Astrocyte of the spinal cord (primary cell): ENCODE results near the gene KIF5A.
A peak's percentile ranks its signal among the peaks of the same experiment; 100 is the strongest.
"Not testable (repeated sequence)": the region's sequence is repeated elsewhere in the genome, so short reads cannot be mapped to it uniquely, and the experiment has no call there.

Experiments
- DNase-seq: peaks from one replicate; pipeline ENCODE4 v3.0.0; 2011; ENCODE audit warnings: low read depth, low spot score
- H3K4me3 ChIP-seq: 2 replicates; pipeline ENCODE4 v1.5.1; 2011; ENCODE audit warnings: low read depth, mild to moderate bottlenecking, low read length, moderate library complexity
- in situ Hi-C: cut with HindIII; loops from 2 replicates; pipeline ENCODE4 v1.10.0; 2017; ENCODE audit warnings: low sequenced_read_pairs
- TF ChIP-seq, protein P1 (sequence below): IDR thresholded peaks from 2 replicates; pipeline ENCODE4 v1.5.1; 2012; ENCODE audit warnings: low read depth, mild to moderate bottlenecking, low read length, inconsistent platforms

Gene KIF5A

DNA sequence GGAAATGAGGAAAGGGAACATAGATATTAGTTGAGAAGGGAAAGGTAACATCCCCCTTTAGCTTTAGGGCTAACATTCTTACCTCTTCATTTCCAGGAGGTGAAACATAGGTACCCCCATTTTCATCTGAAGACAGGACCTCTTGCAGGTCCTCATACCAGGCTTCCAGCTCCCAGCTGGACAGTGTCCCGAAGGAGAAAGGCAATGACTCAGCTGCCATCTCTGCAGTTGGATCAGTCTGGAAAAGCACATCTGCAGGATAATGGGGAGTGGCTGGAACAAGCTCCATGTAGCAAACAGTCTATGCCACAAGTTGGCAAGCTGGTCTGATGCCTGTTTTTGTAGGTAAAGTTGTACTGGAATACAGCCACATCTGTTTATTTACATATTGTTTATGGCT is 32.7 kb upstream of the KIF5A start:
- TF ChIP-seq, protein P1, sequence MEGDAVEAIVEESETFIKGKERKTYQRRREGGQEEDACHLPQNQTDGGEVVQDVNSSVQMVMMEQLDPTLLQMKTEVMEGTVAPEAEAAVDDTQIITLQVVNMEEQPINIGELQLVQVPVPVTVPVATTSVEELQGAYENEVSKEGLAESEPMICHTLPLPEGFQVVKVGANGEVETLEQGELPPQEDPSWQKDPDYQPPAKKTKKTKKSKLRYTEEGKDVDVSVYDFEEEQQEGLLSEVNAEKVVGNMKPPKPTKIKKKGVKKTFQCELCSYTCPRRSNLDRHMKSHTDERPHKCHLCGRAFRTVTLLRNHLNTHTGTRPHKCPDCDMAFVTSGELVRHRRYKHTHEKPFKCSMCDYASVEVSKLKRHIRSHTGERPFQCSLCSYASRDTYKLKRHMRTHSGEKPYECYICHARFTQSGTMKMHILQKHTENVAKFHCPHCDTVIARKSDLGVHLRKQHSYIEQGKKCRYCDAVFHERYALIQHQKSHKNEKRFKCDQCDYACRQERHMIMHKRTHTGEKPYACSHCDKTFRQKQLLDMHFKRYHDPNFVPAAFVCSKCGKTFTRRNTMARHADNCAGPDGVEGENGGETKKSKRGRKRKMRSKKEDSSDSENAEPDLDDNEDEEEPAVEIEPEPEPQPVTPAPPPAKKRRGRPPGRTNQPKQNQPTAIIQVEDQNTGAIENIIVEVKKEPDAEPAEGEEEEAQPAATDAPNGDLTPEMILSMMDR, result no peak
- no peak overlapping the region for H3K4me3 ChIP-seq
- in situ Hi-C loops, result no loop called here
- DNase-seq, result peak; percentile 38

DNA sequence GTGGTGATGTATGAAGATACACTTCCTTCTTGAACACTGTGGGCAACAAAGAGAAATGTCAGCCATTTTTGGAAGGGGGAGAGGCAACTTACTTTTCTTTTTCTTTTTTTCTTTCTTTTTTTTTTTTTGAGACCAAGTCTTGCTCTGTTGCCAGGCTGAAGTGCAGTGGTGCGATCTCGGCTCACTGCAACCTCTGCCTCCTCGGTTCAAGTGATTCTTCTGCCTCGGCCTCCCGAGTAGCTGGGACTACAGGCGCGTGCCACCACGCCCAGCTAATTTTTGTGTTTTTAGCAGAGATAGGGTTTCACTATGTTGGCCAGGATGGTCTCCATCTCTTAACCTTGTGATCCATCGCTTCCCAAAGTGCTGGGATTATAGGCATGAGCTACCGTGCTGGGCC is 32.1 kb upstream of the KIF5A start:
- DNase-seq, in situ Hi-C loops: not testable (repeated sequence)
- H3K4me3 ChIP-seq, result peak overlapping the region; percentile 80

DNA sequence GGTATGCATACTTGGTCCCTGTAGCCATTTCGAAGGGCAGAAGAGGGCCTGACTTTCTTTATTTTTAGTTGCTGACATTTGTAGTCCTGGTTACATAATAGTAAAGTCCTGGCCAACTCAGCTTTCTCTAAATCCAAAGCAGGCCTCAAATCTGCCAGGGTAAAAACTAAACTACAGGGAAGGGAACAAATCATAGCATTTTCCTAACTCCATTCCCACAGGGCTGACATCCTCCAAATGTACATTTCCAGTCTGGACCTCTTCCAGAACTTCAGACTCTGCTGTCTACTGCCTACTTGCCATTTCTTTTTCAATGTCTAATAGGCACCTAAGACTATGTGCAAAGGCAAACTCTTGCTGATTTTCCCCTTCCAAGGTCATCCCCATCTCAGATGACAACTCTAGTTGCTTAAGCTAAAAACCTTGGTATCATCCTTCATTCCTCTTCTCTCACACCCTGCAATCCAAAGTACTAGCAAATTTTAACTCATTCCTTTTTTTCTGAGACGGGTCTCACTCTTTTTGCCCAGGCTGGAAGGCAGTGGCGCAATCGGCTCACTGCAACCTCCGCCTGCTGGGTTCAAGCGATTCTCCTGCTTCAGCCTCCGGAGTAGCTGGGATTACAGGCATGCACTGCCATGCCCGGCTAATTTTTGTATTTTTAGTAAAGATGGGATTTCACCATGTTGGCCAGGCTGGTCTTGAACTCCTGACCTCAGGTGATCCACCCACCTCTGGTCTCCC is 31.5 kb upstream of the KIF5A start:
- in situ Hi-C loops, result no loop called here
- H3K4me3 ChIP-seq, result peak overlapping the region; percentile 80
- no peak for DNase-seq
- TF ChIP-seq, protein P1, result no peak

- in situ Hi-C loops, result no loop called here
- peak; percentile 25 for DNase-seq
- peak overlapping the region; percentile 80 for H3K4me3 ChIP-seq
- TF ChIP-seq, protein P1, result no peak
These were observed 30.7 kb upstream of the KIF5A start for GRCh38 chr12:57518920-57519795.

DNA sequence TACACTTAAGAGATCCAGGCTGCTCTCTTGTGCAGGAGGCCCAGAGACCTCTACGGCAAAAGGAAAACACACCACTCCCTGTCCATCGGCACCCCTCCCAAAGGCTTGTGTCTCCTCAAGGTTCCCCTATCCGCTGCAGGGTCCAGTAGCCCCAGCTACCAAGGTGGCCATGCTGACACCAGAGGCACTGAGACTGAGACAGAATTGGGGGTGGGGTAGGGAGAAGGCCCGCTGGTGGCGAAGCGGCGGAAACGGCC is 30.1 kb upstream of the KIF5A start:
- TF ChIP-seq, protein P1, result no peak
- no peak for DNase-seq
- in situ Hi-C loops, result no loop called here
- peak overlapping the region; percentile 80 for H3K4me3 ChIP-seq

DNA sequence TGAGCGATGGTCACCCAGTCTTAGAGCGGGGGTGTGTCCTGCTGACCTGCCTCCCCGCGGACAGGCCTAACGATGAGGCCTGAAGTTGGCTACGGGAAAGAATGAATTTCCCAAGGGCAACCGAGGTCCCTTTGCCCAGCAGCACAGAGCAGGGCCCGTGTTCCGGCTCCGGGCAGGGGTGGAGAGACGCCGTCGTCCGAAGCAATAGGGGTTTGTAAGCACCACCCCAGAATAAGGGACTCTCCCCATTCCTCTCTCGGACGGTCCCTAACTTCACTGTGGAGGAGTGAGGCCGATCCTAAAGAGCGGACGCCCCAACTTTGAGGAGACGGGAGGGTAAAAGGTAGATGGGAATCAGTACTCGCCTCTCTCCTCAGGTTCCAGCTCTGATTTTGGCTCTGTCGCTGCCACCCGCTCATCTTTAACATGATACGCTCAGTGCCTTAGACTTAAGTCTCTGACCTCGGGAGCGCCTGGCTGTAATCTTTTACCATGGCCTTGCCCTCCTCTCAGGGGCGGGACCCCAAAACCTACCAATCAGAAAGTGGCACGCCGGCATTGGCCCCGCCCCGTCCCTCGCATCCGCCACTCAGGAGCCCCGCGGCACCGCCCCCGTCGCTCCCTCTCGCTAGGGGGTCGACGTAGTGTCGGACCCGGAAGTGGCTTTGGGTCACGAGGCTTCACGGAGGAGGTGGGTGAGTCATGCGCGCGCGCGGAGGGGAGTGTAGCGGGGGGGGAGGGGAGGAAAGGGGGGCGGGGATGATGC is 29.6 kb upstream of the KIF5A start, which contains the start of gene DDIT3:
Gene DDIT3, minus strand, starts transcription at position 462 of the 766 bp plus-strand sequence. CDS start 3,108 bp downstream, outside the sequence.
- in situ Hi-C loops, result no loop called here
- TF ChIP-seq, protein P1, result no peak
- DNase-seq, result peak; percentile 99
- H3K4me3 ChIP-seq, result peak within 1 kb of the TSS; percentile 80
